IPS-20b (cell line): ENCODE measurements around the gene RRAGB.
A peak's percentile ranks its signal among the peaks of the same experiment; 100 is the strongest.
"Not testable (repeated sequence)": the region's sequence is repeated elsewhere in the genome, so short reads cannot be mapped to it uniquely, and the experiment has no call there.

Source experiments
- H3K27ac ChIP-seq: one replicate; pipeline ENCODE4 v1.5.1; 2013; ENCODE audit warnings: low read length
- H3K27me3 ChIP-seq: 2 replicates; pipeline ENCODE4 v1.6.1; 2013; ENCODE audit warnings: mild to moderate bottlenecking, low read length, inconsistent platforms; ENCODE audit not compliant: insufficient read depth
- H3K36me3 ChIP-seq: 2 replicates; pipeline ENCODE4 v1.6.1; 2013; ENCODE audit warnings: low read depth, mild to moderate bottlenecking, inconsistent platforms, low read length, moderate library complexity; ENCODE audit not compliant: insufficient read depth
- H3K4me1 ChIP-seq: 2 replicates; pipeline ENCODE4 v1.6.1; 2013; ENCODE audit warnings: mild to moderate bottlenecking, control low read depth, inconsistent platforms, low read length, moderate library complexity; ENCODE audit not compliant: insufficient read depth
- H3K4me3 ChIP-seq: 2 replicates; pipeline ENCODE4 v1.5.1; 2013; ENCODE audit warnings: mild to moderate bottlenecking, low read length, inconsistent platforms
- H3K9ac ChIP-seq: 2 replicates; pipeline ENCODE4 v1.6.1; 2013; ENCODE audit warnings: low read depth, mild to moderate bottlenecking, inconsistent platforms, low read length, moderate library complexity
- H3K9me3 ChIP-seq: 2 replicates; pipeline ENCODE4 v1.6.1; 2013; ENCODE audit warnings: mild to moderate bottlenecking, low read depth, low read length, inconsistent platforms; ENCODE audit not compliant: insufficient read depth

Gene RRAGB, protein sequence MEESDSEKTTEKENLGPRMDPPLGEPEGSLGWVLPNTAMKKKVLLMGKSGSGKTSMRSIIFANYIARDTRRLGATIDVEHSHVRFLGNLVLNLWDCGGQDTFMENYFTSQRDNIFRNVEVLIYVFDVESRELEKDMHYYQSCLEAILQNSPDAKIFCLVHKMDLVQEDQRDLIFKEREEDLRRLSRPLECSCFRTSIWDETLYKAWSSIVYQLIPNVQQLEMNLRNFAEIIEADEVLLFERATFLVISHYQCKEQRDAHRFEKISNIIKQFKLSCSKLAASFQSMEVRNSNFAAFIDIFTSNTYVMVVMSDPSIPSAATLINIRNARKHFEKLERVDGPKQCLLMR

DNA sequence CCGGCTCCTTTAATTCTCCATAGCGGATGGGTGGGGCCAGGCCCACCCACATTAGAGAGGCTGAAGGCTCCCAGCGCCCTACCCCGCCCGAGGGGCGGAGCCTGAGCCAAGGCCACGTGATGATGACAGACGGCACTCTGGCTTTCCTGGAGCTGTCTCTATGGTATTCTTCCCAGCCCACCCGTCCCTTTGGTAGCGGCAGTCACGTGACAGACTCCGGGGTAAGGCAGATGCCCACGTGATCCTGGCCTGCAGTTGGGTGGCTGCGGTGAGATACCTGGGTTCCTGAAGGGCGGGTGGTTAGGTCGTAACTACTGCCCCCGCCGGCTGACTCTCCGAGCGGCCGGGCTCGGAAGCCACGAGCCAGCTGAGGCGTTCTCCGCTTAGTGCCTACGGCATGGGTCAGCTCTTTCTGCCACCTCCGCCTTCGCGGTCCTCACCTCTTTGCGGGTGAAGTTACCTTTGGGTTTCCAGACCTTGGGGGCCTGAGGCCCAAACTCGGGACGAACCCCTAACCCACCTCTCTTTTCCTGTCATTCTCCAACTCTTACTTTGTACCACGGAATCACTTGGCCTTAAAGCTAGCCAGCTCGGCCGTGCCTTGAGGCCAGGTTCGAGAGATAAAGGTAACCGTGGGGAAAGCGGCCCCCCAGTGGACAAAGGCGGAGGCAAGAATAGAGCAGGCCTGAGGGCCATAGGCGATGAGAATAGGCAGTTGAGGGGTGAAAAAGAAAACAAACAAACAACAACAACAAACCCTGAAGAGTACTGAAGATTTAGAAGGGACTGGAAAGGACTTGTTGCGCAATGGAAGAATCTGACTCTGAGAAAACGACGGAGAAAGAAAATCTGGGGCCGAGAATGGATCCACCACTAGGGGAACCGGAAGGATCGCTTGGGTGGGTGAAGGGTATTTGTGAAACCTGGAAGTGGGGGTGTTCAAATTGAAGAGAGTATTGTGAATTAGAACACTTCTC is at the start of gene RRAGB:
Gene RRAGB, plus strand, starts transcription at position 229 of the 977 bp plus-strand sequence. Its CDS starts 579 bp downstream, at position 808.
- peaks cover 27% of the 10 kb centered on the region for H3K36me3 ChIP-seq
- peak within 1 kb of the TSS; percentile 84 for H3K9ac ChIP-seq
- no peak within 1 kb of the TSS for H3K27ac ChIP-seq
- no peaks in the 10 kb centered on the region; the same call in 1 of the 2 replicates for H3K4me1 ChIP-seq
- no peaks in the 10 kb centered on the region for H3K27me3 ChIP-seq
- H3K4me3 ChIP-seq: peak within 1 kb of the TSS; percentile 83
- peaks cover 2% of the 10 kb centered on the region; the same call in 1 of the 2 replicates for H3K9me3 ChIP-seq

DNA sequence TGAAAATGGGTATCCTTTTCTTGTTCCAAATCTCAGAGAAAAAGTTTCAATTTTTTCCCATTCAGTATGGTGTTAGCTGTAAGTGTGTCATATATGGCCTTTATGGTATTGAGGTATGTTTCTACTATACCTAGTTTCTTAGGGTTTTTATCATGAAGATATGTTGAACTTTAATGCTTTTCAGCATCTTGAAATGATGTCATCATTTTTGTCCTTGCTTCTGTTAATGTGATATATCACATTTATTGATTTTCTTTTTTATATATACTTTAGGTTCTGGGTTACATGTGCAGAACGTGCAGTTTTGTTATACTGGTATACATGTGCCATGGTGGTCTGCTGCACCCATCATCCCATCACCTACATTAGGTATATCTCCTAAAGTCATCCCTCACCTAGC is 49.5 kb upstream of the RRAGB start:
- Histone ChIP-seq H3K4me1 (no peaks in the 10 kb centered on the region), H3K4me3 (no peak overlapping the region), H3K27me3 (no peaks in the 10 kb centered on the region), H3K27ac (no peak overlapping the region), H3K36me3 (no peaks in the 10 kb centered on the region), H3K9me3 (peaks cover 12% of the 10 kb centered on the region), H3K9ac (no peak overlapping the region)

DNA sequence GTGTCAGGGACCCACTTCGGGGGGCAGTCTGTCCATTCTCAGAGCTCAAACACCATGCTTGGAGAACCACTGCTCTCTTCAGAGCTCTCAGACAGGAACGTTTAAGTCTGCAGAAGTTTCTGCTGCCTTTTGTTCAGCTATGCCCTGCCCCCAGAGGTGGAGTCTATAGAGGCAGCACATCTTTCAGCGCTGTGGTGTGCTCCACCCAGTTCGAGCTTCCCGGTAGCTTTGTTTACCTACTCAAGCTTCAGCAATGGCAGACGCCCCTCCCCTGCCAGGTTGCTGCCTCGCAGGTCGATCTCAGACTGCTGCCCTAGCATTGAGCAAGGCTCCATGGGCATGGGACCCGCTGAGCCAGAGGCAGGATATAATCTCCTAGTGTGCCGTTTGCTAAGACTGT is 29.0 kb upstream of the RRAGB start:
- H3K27ac ChIP-seq, H3K27me3 ChIP-seq, H3K9ac ChIP-seq, H3K4me1 ChIP-seq, H3K4me3 ChIP-seq, H3K36me3 ChIP-seq: not testable (repeated sequence)
- peaks cover 10% of the 10 kb centered on the region; the same call in 1 of the 2 replicates for H3K9me3 ChIP-seq

- no peak overlapping the region for H3K4me3 ChIP-seq
- no peaks in the 10 kb centered on the region for H3K4me1 ChIP-seq
- H3K36me3 ChIP-seq: no peaks in the 10 kb centered on the region
- no peak overlapping the region for H3K27ac ChIP-seq
- no peaks in the 10 kb centered on the region for H3K27me3 ChIP-seq
- H3K9me3 ChIP-seq: peaks cover 24% of the 10 kb centered on the region
- no peak overlapping the region for H3K9ac ChIP-seq
Measured at GRCh38 chrX:55695227-55696018, 22.1 kb upstream of the RRAGB start.

DNA sequence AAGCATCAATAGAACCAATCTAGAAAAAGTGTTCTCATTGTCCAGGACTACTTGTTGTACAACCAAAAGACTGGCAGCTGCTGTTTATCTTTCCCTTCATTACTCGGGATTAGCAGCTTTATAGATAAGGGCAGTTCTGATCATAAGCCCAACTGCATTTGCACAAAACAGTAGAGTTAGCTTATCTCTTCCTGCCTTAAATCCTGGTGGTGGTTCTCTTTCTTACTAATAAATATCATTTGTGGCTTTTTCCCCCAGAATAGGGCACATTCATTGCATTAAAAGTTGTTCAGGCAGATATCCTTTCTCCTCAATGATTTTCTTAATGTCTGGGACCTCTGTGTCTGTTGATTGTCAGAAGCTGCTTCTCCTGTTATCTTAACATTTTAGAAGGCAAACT is 20.2 kb upstream of the RRAGB start:
- peaks cover 29% of the 10 kb centered on the region for H3K9me3 ChIP-seq
- H3K9ac ChIP-seq: no peak overlapping the region
- H3K36me3 ChIP-seq: no peaks in the 10 kb centered on the region
- no peak overlapping the region for H3K27ac ChIP-seq
- no peak overlapping the region for H3K4me3 ChIP-seq
- no peaks in the 10 kb centered on the region for H3K27me3 ChIP-seq
- no peaks in the 10 kb centered on the region for H3K4me1 ChIP-seq

DNA sequence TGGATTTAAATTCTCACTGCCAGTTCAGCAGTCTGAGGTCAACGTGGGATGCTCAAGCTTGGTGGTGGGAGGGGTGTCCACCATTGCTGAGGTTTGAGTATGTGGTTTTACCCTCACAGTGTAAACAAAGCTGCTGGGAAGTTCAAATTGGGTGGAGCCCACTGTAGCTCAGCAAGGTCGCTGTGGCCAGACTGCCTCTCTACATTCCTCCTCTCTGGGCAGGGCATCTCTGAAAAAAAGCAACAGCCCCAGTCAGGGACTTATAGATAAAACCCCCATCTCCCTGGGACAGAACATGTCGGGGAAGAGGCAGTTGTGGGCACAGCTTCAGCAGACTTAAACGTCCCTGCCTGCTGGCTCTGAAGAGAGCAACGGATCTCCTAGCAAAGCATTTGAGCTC is 14.9 kb upstream of the RRAGB start:
- no peaks in the 10 kb centered on the region for H3K4me1 ChIP-seq
- no peaks in the 10 kb centered on the region for H3K27me3 ChIP-seq
- no peaks in the 10 kb centered on the region for H3K36me3 ChIP-seq
- no peak overlapping the region for H3K27ac ChIP-seq
- peaks cover 27% of the 10 kb centered on the region for H3K9me3 ChIP-seq
- no peak overlapping the region for H3K9ac ChIP-seq
- H3K4me3 ChIP-seq: no peak overlapping the region

DNA sequence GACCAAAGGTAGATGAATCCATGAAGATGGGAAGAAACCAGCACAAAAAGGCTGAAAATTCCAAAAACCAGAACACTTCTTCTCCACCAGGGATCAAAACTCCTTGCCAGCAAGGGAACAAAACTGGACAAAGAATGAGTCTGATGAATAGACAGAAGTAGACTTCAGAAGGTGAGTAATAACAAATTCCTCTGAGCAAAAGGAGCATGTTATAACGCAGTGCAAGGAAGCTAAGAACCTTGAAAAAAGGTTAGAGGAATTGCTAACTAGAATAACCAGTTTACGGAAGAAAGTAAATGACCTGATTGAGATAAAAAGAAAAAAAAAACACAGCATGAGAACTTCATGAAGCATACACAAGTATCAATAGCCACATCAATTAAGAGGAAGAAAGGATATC is 14.1 kb upstream of the RRAGB start:
- not testable (repeated sequence) for H3K4me1 ChIP-seq, H3K27me3 ChIP-seq, H3K27ac ChIP-seq, H3K9ac ChIP-seq, H3K36me3 ChIP-seq, H3K4me3 ChIP-seq
- peaks cover 27% of the 10 kb centered on the region for H3K9me3 ChIP-seq

GRCh38 chrX:55705066-55705465 is 12.5 kb upstream of the RRAGB start:
- H3K4me1 ChIP-seq, H3K9ac ChIP-seq, H3K27ac ChIP-seq, H3K36me3 ChIP-seq, H3K4me3 ChIP-seq, H3K27me3 ChIP-seq: not testable (repeated sequence)
- peaks cover 30% of the 10 kb centered on the region for H3K9me3 ChIP-seq

GRCh38 chrX:55709735-55710134 is 7.8 kb upstream of the RRAGB start:
- Histone ChIP-seq H3K36me3 (no peaks in the 10 kb centered on the region), H3K4me3 (no peak overlapping the region), H3K27ac (no peak overlapping the region), H3K9me3 (peaks cover 20% of the 10 kb centered on the region; the same call in 1 of the 2 replicates), H3K9ac (no peak overlapping the region), H3K27me3 (no peaks in the 10 kb centered on the region), H3K4me1 (no peaks in the 10 kb centered on the region)

GRCh38 chrX:55710701-55711100 is 6.8 kb upstream of the RRAGB start:
- Histone ChIP-seq H3K27me3 (no peaks in the 10 kb centered on the region), H3K27ac (no peak overlapping the region), H3K9ac (no peak overlapping the region), H3K36me3 (no peaks in the 10 kb centered on the region), H3K9me3 (peaks cover 20% of the 10 kb centered on the region; the same call in 1 of the 2 replicates), H3K4me1 (no peaks in the 10 kb centered on the region), H3K4me3 (no peak overlapping the region)

GRCh38 chrX:55713631-55714030 is 3.9 kb upstream of the RRAGB start:
- Histone ChIP-seq H3K4me1 (no peaks in the 10 kb centered on the region; the same call in 1 of the 2 replicates), H3K4me3 (no peak overlapping the region), H3K9ac (no peak overlapping the region), H3K27me3 (no peaks in the 10 kb centered on the region), H3K27ac (no peak overlapping the region), H3K36me3 (no peaks in the 10 kb centered on the region), H3K9me3 (peaks cover 20% of the 10 kb centered on the region; the same call in 1 of the 2 replicates)
